Measurements from ENCODE around the gene C16orf74.

The C16orf74 gene

DNA sequence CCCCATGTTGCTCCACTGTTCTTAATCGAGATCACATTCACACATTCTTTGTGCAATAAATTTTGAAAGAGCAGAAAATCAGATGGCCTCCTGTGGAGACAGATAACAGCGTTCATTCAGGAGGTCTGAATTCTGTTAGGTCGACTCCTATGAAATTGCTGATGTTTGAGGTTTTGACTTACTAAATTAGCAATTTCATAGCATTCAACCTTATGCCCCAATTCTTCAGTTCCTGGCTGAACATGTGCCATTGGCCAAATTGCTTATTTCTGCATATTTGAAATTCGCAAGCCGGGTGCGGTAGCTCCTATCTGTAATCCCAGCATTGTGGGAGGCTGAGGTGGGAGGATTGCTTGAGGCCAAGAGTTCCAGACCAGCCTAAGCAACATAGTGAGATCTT lies 22.1 kb upstream of the C16orf74 start:
- no peaks in the 10 kb centered on the region for H3K4me1 ChIP-seq (ENCODE audit: insufficient read depth, low read length)
- H3K4me3 ChIP-seq (ENCODE audit: low read depth in 1 of 2, low read length in 2 of 2) = no peak overlapping the region
- no peak overlapping the region for H3K9ac ChIP-seq (ENCODE audit: low read length)
- no peaks in the 10 kb centered on the region for H3K9me3 ChIP-seq (ENCODE audit: low read length)
- no peaks in the 10 kb centered on the region for H3K27me3 ChIP-seq (ENCODE audit: control insufficient read depth in 1 of 2, insufficient read depth in 2 of 2, low read length in 2 of 2)
- H3K27ac ChIP-seq (ENCODE audit: low read depth, low read length) = no peak overlapping the region
- H3K36me3 ChIP-seq (ENCODE audit: insufficient read depth, low read length) = no peaks in the 10 kb centered on the region

DNA sequence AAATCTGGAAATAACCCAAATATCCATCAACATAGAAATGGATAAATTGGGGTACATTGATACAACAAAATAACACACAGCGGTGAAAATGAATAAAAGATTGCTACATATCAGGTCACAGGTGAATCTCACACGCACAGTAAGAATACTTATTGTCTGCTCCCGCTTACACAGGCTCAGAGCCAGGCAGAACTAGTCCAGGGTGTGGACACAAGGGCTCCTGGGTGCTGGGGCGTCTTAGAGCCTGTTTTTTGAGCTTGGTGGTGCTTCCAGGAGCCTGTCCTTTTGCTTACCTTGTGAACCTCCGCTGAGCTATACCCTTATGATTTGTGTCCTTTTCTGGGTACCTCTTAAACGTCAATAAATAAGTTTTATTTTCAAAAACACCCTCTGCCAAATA lies 19.8 kb upstream of the C16orf74 start:
- Histone ChIP-seq H3K36me3 (ENCODE audit: insufficient read depth, low read length) (no peaks in the 10 kb centered on the region), H3K27ac (ENCODE audit: low read depth, low read length) (no peak overlapping the region), H3K9ac (ENCODE audit: low read length) (no peak overlapping the region), H3K4me1 (ENCODE audit: insufficient read depth, low read length) (no peaks in the 10 kb centered on the region), H3K4me3 (ENCODE audit: low read depth in 1 of 2, low read length in 2 of 2) (no peak overlapping the region), H3K9me3 (ENCODE audit: low read length) (no peaks in the 10 kb centered on the region), H3K27me3 (ENCODE audit: control insufficient read depth in 1 of 2, insufficient read depth in 2 of 2, low read length in 2 of 2) (no peaks in the 10 kb centered on the region)

DNA sequence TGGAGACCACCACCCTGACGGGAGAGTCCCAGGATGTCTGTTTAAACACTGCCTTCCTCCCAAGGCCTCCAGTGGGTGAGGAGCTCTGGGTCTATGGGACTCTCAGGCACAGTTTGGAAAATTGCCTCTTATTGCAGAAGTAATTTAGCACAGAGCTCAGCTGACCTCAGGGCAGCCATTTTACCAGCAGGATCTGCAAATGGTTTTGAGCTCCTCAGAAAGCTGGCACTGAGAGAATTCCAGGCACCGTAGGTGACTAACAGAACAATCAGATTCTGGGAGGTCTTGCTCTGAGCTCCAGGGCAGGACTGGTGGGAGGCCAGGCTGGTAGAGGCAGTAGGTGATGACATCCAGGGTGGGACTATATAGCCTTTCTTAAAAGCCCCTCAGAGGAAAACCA lies 17.3 kb upstream of the C16orf74 start:
- no peak overlapping the region for H3K27ac ChIP-seq (ENCODE audit: low read depth, low read length)
- no peak overlapping the region for H3K4me3 ChIP-seq (ENCODE audit: low read depth in 1 of 2, low read length in 2 of 2)
- H3K4me1 ChIP-seq (ENCODE audit: insufficient read depth, low read length) = no peaks in the 10 kb centered on the region
- no peaks in the 10 kb centered on the region for H3K9me3 ChIP-seq (ENCODE audit: low read length)
- H3K36me3 ChIP-seq (ENCODE audit: insufficient read depth, low read length) = no peaks in the 10 kb centered on the region
- no peak overlapping the region for H3K9ac ChIP-seq (ENCODE audit: low read length)
- no peaks in the 10 kb centered on the region for H3K27me3 ChIP-seq (ENCODE audit: control insufficient read depth in 1 of 2, insufficient read depth in 2 of 2, low read length in 2 of 2)

DNA sequence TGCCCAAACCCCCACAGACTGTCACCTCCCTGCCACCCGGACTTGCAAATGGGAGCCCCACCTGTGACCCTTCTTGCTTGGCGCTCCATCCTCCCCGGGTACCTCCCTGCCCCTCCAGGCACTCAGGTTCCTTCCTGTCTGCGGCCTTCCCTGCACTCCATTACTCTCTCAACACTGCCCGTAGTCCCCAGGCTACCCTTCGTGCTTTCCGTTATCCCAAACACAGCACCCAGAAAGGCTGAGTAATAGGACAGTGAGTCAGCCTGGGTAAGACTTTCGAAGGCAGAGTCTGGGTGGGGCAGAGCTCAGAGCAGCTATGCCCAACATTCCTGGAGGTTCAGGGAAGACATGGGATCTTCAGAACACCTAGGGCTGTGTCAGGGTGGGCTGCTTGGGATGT lies 16.6 kb upstream of the C16orf74 start:
- Histone ChIP-seq H3K27ac (ENCODE audit: low read depth, low read length) (no peak overlapping the region), H3K27me3 (ENCODE audit: control insufficient read depth in 1 of 2, insufficient read depth in 2 of 2, low read length in 2 of 2) (no peaks in the 10 kb centered on the region), H3K9ac (ENCODE audit: low read length) (no peak overlapping the region), H3K4me1 (ENCODE audit: insufficient read depth, low read length) (no peaks in the 10 kb centered on the region), H3K36me3 (ENCODE audit: insufficient read depth, low read length) (no peaks in the 10 kb centered on the region), H3K4me3 (ENCODE audit: low read depth in 1 of 2, low read length in 2 of 2) (no peak overlapping the region), H3K9me3 (ENCODE audit: low read length) (no peaks in the 10 kb centered on the region)

DNA sequence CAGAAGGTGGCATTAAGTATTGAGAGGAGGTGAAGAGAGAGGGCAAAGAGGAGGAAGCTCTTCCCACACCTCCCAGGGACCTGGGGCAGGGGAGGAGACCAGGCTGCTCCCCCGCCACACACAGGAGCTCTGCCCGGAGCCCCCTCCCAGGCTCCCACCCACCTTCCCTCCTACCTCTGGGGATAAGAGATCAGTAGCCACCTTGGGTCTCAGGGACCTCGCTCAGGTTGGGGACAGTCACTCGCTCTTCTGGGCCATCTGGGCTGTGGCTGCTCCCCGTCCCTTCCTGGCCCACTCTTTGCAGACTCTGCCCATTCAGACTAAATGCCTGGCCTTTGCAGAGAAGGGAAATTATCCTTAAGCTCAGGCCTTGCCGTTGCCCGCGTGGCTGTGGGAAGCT lies 14.9 kb upstream of the C16orf74 start:
- Histone ChIP-seq H3K36me3 (ENCODE audit: insufficient read depth, low read length) (no peaks in the 10 kb centered on the region), H3K9ac (ENCODE audit: low read length) (no peak overlapping the region), H3K27me3 (ENCODE audit: control insufficient read depth in 1 of 2, insufficient read depth in 2 of 2, low read length in 2 of 2) (no peaks in the 10 kb centered on the region), H3K4me3 (ENCODE audit: low read depth in 1 of 2, low read length in 2 of 2) (no peak overlapping the region), H3K27ac (ENCODE audit: low read depth, low read length) (no peak overlapping the region), H3K4me1 (ENCODE audit: insufficient read depth, low read length) (no peaks in the 10 kb centered on the region), H3K9me3 (ENCODE audit: low read length) (no peaks in the 10 kb centered on the region)

DNA sequence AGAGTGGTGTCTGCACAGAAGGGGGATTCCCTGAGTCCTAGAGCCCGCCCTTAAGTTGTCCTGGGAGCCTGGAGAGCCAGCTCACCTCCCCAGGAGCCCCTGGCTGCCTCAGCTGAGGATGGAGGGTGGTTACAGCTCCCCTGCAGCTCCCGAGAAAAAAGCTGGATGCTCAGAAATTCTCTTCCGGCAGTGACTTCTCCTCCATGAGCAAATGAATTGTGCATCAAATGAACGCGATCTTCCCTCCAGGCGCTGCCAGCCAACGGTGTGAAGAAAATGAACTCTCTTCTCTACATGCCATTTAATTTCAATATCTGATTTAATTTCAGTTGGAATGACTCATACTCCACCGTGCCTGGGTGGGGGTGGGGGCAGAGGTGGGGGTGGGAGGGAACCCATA lies 14.3 kb upstream of the C16orf74 start:
- no peak overlapping the region for H3K9ac ChIP-seq (ENCODE audit: low read length)
- H3K36me3 ChIP-seq (ENCODE audit: insufficient read depth, low read length) = no peaks in the 10 kb centered on the region
- no peaks in the 10 kb centered on the region for H3K9me3 ChIP-seq (ENCODE audit: low read length)
- H3K27me3 ChIP-seq (ENCODE audit: control insufficient read depth in 1 of 2, insufficient read depth in 2 of 2, low read length in 2 of 2) = no peaks in the 10 kb centered on the region
- no peaks in the 10 kb centered on the region for H3K4me1 ChIP-seq (ENCODE audit: insufficient read depth, low read length)
- no peak overlapping the region for H3K4me3 ChIP-seq (ENCODE audit: low read depth in 1 of 2, low read length in 2 of 2)
- no peak overlapping the region for H3K27ac ChIP-seq (ENCODE audit: low read depth, low read length)

DNA sequence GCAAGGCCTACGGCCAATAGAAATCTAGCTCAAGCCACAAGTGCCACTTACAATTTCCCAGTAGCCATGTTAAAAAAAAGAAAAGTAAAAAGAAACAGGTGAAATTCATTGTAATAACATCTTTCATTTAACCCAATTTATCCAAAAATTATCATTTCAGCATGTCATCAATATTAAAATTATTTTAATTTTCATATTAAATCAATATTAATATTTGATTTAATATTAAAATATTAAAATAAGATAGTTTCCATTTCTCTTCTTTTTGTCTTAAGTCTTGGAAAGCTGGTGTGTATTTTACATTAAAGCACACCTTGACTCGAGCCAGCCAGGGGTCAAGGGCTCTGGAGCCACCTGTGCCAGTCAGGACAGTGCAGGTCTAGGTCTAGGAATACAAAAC lies 12.7 kb upstream of the C16orf74 start:
- no peaks in the 10 kb centered on the region for H3K27me3 ChIP-seq (ENCODE audit: control insufficient read depth in 1 of 2, insufficient read depth in 2 of 2, low read length in 2 of 2)
- no peak overlapping the region for H3K4me3 ChIP-seq (ENCODE audit: low read depth in 1 of 2, low read length in 2 of 2)
- H3K4me1 ChIP-seq (ENCODE audit: insufficient read depth, low read length) = no peaks in the 10 kb centered on the region
- H3K9me3 ChIP-seq (ENCODE audit: low read length) = no peaks in the 10 kb centered on the region
- no peaks in the 10 kb centered on the region for H3K36me3 ChIP-seq (ENCODE audit: insufficient read depth, low read length)
- H3K9ac ChIP-seq (ENCODE audit: low read length) = no peak overlapping the region
- H3K27ac ChIP-seq (ENCODE audit: low read depth, low read length) = no peak overlapping the region

DNA sequence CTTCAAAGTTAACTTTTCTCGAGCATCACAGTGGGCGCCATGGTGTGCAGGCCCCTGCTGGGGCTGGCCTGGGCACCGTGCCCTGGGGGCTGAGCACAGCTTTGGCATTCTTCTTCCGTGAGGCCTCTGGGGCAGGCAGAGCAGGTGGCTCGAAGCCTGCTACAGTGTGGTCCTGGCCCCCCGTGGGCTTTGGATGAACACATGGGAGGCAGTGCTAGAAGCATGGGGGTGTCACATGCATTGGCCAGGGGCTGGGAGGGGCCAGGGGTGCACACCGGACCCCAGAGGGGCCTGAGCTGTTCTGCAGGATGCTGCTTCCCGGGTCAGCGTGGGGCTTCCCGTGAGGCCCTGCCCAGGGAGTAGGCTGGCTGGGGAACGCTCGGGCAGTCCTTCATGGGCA lies 12.1 kb upstream of the C16orf74 start:
- no peaks in the 10 kb centered on the region for H3K27me3 ChIP-seq (ENCODE audit: control insufficient read depth in 1 of 2, insufficient read depth in 2 of 2, low read length in 2 of 2)

DNA sequence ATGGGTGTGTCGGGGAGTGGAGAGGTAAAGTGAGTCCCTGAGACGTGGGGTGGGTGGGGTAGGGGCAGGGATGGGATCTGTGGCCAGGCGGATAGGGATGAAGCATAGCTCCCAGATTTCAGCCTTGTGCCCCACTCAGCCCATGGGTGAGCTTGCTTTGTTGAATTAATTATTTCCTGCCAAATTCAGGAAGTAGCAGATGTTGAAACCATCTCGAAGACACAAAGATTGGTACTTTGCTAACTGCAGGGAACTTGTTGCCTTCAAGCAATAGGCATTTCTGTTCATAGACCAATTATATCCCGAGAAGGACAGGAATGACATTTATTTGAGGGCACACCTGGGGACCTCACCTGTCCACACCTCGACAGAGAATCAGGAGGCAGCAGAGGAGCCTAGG lies 11.0 kb upstream of the C16orf74 start:
- no peak overlapping the region for H3K4me3 ChIP-seq (ENCODE audit: low read depth in 1 of 2, low read length in 2 of 2)

More for the DNA sequence above, 12.1 kb upstream of the C16orf74 start:
- no peak overlapping the region for H3K9ac ChIP-seq (ENCODE audit: low read length)
- H3K9me3 ChIP-seq (ENCODE audit: low read length) = no peaks in the 10 kb centered on the region
- H3K36me3 ChIP-seq (ENCODE audit: insufficient read depth, low read length) = no peaks in the 10 kb centered on the region
- H3K27ac ChIP-seq (ENCODE audit: low read depth, low read length) = no peak overlapping the region
- H3K4me3 ChIP-seq (ENCODE audit: low read depth in 1 of 2, low read length in 2 of 2) = no peak overlapping the region
- no peaks in the 10 kb centered on the region for H3K4me1 ChIP-seq (ENCODE audit: insufficient read depth, low read length)

DNA sequence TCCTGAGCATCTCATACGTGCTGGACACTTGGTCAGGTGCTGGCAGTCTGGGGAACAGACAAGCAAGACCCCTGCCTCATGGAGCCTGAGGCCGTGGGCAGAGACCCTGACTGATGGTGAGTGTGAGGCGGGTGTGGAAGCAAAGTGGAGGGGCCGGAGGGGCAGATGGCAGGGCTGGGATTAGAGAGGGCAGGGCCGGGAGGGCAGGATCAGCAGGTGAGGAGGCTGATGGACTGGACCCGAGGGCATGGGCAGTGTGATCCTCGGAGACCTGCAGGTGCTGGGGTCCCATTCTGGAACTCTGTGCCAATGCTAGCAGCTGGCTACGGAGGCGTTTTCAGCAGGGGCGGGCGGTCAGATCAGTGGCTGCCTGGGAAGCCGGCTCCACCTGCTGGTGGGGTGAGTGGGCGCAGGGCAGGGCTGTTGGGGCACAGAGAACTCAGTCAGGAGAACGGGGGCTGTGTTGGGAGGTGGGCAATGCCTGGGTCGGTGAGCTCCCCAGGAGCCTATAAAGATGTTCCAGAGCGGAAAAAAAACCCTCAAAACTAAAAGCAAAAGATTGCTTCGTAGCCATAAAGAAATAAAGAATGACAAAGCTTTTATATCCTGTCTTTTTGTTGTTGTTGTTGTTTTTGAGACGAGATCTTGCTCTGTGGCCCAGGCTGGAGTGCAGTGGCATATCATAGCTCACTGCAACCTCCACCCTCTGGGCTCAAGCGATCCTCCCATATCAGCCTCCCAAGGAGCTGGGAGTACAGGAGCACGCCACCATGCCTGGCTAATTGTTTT lies 8.9 kb upstream of the C16orf74 start:
- H3K9ac ChIP-seq (ENCODE audit: low read length) = no peak overlapping the region
- no peak overlapping the region for H3K4me3 ChIP-seq (ENCODE audit: low read depth in 1 of 2, low read length in 2 of 2)
- H3K27me3 ChIP-seq (ENCODE audit: control insufficient read depth in 1 of 2, insufficient read depth in 2 of 2, low read length in 2 of 2) = no peaks in the 10 kb centered on the region
- no peaks in the 10 kb centered on the region for H3K9me3 ChIP-seq (ENCODE audit: low read length)
- no peaks in the 10 kb centered on the region for H3K36me3 ChIP-seq (ENCODE audit: insufficient read depth, low read length)
- no peak overlapping the region for H3K27ac ChIP-seq (ENCODE audit: low read depth, low read length)
- H3K4me1 ChIP-seq (ENCODE audit: insufficient read depth, low read length) = no peaks in the 10 kb centered on the region

More for the DNA sequence above, 11.0 kb upstream of the C16orf74 start:
- Histone ChIP-seq H3K4me1 (ENCODE audit: insufficient read depth, low read length) (no peaks in the 10 kb centered on the region), H3K27ac (ENCODE audit: low read depth, low read length) (no peak overlapping the region), H3K9ac (ENCODE audit: low read length) (no peak overlapping the region), H3K9me3 (ENCODE audit: low read length) (no peaks in the 10 kb centered on the region), H3K27me3 (ENCODE audit: control insufficient read depth in 1 of 2, insufficient read depth in 2 of 2, low read length in 2 of 2) (no peaks in the 10 kb centered on the region), H3K36me3 (ENCODE audit: insufficient read depth, low read length) (no peaks in the 10 kb centered on the region)

DNA sequence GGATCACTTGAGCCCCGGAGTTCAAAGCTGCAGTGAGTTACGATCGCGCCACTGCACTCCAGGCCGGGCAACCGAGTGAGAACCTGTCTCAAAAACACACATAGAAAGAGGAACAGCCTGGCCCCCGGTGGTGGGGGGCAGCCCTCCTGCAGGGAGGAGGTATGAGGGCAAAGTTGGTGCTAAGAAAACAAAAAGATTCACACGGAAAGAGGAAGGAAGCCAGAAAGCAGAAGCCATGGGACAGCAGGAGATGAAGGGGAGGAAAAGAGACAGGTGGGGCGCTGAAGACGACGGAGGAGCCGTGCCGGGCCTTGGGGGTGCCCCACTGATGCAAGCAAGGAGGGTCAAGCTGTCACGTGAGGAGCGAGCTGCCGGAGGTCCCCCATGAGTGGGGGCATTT lies 8.2 kb upstream of the C16orf74 start:
- no peak overlapping the region for H3K9ac ChIP-seq (ENCODE audit: low read length)
- no peaks in the 10 kb centered on the region for H3K4me1 ChIP-seq (ENCODE audit: insufficient read depth, low read length)
- H3K27me3 ChIP-seq (ENCODE audit: control insufficient read depth in 1 of 2, insufficient read depth in 2 of 2, low read length in 2 of 2) = no peaks in the 10 kb centered on the region
- no peaks in the 10 kb centered on the region for H3K9me3 ChIP-seq (ENCODE audit: low read length)
- no peaks in the 10 kb centered on the region for H3K36me3 ChIP-seq (ENCODE audit: insufficient read depth, low read length)
- no peak overlapping the region for H3K27ac ChIP-seq (ENCODE audit: low read depth, low read length)
- H3K4me3 ChIP-seq (ENCODE audit: low read depth in 1 of 2, low read length in 2 of 2) = no peak overlapping the region

DNA sequence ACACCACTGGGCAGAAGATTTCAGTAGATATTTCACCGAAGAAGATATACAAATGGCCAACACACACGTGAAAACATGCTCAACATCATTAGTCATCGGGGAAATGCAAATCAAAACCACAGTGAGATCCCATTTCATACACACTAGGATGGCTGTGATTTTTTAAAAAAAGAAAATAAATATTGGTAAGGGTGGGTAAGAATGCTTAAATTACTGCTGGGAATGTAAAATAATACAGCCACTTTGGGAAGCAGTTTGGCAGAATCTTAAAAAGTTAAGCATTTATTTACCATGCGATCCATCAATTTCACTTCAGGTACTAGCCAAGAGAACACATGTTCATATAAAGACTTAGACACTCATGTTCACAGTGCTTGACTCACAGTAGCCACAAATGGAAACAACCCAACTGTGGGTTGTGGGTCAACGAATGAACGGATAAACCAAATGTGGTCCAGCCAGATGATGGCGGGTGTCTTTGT lies 6.5 kb upstream of the C16orf74 start:
- no peak overlapping the region for H3K4me3 ChIP-seq (ENCODE audit: low read depth in 1 of 2, low read length in 2 of 2)
- H3K9me3 ChIP-seq (ENCODE audit: low read length) = no peaks in the 10 kb centered on the region
- peaks cover 6% of the 10 kb centered on the region for H3K4me1 ChIP-seq (ENCODE audit: insufficient read depth, low read length)
- no peaks in the 10 kb centered on the region for H3K27me3 ChIP-seq (ENCODE audit: control insufficient read depth in 1 of 2, insufficient read depth in 2 of 2, low read length in 2 of 2)
- H3K9ac ChIP-seq (ENCODE audit: low read length) = no peak overlapping the region
- no peak overlapping the region for H3K27ac ChIP-seq (ENCODE audit: low read depth, low read length)
- no peaks in the 10 kb centered on the region for H3K36me3 ChIP-seq (ENCODE audit: insufficient read depth, low read length)
